ENCODE results near the gene YRDC.

DNA sequence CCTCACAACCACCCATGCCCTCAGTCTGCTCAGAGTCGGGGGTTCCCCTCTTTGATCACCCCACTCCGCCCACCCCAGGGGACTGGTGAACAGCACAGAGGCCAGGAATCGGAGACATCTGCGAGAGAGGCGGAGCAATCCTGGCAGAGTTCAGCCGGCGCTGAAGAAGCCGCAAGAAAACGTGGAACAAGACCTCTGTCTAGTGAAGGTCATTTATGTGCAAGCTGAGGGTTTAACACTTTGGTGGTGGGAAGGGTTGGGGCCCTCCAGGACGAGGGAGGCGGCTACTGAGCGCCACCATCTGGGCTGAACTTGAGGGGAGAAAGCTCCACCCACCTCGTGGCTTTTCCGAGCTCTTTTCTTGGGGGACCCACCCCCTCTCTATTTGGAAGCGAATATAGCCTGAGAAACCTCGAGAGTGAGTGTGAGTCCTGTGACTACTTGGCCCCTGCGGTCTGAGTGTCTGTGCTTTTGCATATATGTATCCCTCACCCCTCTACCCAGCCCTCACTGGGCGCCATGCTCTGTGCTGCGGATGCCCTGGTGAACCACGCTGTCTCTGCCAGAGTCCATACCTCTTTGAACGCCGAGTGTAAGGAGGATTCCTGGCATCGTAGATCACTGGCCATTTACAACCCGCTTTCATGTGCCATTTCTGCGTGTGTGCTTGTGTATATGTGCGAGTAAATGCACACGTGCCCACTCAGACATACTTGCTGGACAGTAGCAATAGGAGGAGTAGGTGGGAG lies 41.9 kb downstream of the YRDC start:
- TF ChIP-seq, protein P1, sequence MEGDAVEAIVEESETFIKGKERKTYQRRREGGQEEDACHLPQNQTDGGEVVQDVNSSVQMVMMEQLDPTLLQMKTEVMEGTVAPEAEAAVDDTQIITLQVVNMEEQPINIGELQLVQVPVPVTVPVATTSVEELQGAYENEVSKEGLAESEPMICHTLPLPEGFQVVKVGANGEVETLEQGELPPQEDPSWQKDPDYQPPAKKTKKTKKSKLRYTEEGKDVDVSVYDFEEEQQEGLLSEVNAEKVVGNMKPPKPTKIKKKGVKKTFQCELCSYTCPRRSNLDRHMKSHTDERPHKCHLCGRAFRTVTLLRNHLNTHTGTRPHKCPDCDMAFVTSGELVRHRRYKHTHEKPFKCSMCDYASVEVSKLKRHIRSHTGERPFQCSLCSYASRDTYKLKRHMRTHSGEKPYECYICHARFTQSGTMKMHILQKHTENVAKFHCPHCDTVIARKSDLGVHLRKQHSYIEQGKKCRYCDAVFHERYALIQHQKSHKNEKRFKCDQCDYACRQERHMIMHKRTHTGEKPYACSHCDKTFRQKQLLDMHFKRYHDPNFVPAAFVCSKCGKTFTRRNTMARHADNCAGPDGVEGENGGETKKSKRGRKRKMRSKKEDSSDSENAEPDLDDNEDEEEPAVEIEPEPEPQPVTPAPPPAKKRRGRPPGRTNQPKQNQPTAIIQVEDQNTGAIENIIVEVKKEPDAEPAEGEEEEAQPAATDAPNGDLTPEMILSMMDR (IDR thresholded peaks at IDR 0.05) = no peak
- TF ChIP-seq POLR2A (IDR thresholded peaks at IDR 0.05) = no peak

Data from esophagus squamous epithelium (tissue), 4 donors.